ENCODE results near the gene CEP83.
A peak's percentile ranks its signal among the peaks of the same experiment; 100 is the strongest.
"Not testable (repeated sequence)": the region's sequence is repeated elsewhere in the genome, so short reads cannot be mapped to it uniquely, and the experiment has no call there.

Gene CEP83, protein sequence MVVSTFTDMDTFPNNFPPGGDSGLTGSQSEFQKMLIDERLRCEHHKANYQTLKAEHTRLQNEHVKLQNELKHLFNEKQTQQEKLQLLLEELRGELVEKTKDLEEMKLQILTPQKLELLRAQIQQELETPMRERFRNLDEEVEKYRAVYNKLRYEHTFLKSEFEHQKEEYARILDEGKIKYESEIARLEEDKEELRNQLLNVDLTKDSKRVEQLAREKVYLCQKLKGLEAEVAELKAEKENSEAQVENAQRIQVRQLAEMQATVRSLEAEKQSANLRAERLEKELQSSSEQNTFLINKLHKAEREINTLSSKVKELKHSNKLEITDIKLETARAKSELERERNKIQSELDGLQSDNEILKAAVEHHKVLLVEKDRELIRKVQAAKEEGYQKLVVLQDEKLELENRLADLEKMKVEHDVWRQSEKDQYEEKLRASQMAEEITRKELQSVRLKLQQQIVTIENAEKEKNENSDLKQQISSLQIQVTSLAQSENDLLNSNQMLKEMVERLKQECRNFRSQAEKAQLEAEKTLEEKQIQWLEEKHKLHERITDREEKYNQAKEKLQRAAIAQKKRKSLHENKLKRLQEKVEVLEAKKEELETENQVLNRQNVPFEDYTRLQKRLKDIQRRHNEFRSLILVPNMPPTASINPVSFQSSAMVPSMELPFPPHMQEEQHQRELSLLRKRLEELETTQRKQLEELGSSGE

DNA sequence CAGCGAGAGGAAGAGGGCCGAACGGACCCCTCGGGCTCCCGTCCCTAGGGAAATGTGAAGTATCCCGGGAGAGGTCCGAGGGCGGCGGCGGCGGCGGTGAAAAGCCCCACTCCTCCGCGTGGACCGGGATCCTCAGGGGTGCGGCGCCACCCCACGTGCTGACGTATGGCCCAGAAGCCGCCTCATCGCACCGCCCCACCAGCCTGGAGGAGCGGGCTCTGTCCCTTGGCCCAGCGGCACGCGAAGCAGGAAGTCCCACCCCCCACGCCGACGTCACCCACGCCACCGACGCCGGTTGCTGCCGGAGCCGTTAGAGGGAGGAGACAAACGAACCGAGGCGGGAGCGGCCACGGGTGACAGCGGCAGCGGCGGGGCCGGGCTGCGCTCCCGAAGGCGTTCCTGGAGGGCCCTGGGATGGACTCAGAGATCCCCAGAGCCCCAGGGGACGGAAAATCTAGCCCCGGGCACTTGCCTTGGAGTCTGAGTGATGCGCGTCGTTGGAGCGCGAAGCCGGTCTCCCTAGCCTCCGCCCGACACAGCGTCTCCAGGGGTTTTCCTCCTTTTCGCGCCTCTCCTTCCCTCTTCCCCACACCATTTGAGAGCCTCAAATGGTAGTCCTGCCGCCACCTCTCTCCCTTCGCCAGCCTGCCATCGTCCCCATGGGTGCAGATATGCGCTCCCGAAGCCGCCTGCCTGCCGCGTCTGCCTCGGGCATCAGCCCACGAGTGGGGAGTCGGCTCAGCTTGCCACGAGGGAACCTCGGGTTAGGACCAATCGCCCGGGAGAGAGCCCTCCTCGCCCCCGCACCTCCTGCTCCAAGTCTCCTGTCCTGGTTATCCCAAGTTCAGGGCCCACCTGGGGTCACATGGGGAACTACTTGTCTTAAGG is at the start of gene CEP83:
TSS of gene CEP83 (minus strand) at position 140 of the 888 bp plus-strand sequence. CDS start 47,377 bp downstream, outside the sequence.
- DNase-seq: peak; percentile 84

DNA sequence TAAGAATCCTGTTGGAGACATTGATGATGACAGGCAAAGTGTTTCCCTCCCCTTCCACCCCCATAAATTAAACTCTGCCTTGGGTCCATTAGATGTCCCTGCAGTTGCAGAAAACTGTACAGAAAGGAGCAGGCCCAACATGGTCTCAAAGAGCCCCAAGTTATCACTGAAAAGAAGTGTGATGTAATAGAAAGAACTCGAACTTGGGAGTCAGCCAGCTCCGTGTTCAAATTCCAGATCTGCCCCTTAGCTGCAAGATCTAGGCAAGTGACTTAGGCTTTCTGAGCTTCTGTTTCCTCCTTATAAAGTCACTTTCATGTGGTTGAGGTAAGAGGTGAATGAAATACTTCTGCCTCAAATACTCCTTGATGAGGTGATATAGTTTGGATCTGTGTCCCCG is 49.6 kb upstream of the CEP83 start:
- no peak for DNase-seq

DNA sequence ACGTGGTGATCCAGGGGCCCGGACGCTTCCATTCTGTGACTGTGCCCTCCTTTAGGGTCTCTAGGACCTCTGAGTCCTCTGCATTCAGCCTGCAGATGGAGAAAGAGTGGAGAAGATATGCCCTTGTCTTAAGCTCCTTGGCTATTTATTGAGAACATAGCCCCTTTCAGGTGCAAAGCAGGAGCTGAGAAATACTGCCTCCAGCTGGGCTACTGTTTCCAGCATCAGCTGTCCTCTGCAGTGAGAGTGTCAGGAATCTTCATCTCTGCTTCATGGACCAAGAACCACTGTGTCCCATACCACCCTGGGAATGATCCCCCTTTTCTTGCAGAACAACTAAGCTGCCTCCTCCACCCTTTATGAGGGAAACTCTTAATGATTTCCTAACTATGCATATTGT is 47.8 kb upstream of the CEP83 start:
- DNase-seq: no peak

DNA sequence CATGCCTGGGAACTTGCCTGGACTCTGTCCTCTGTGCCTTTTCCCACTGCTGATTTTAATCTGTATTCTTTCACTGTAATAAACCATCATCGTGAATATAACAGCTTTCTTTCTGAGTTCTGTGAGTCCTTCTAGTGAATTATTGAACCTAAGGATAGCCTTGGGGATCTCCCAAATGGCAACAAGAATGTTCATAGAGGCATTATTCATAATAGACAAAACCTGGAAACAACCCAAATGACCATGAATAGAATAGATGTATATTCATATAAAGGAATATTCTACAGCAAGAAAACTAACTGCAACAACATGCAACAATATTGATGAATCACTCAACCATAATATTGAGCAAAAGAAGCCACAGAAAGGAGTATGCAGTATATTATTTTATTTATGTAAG is 44.7 kb upstream of the CEP83 start:
- no peak for DNase-seq

DNA sequence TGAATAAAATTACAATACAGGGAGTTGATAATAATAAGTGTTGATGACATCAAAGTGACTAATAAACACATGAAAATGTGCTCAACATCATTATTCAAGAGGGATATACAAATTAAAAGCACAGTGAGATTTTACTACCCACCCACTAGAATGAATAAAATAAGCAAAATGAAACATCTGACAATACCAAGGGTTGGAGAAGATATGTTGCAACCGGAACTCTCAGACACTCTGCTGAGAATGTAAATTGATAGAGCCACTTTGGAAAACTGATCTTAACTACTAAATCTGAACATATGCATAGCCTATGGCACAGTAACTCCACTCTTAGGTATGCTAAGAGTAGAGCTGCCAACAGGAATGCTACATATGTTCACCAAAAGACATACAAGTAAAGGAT is 44.0 kb upstream of the CEP83 start:
- no peak for DNase-seq

DNA sequence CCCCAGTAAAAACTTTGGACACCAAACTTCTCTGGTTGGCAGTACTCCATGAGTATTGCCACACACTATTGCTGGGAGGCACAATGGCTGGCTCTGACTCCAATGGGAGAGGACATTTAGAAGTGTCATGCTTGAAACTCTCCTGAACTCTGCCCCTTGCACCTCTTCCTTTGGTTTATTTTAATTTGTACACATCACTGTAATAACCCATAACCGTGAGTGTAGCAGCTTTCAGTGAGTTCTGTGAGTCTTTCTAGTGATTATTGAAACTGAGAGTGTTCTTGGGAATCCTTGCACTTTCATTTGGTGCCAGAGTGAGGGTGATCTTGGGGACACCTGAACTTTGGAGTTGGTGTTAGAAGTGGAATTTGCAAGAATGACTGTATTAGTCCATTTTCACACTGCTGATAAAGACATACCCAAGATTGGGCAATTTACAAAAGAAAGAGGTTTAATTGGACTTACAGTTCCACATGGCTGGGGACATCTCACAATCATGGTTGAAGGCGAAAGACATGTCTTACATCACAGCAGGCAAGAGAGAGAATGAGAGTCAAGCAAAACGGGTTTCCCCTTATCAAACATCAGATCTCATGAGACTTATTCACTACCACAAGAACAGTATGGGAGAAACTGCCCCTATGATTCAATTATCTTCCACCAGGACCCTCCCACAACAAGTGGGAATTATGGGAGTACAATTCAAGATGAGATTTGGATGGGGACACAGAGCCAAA is 41.3 kb upstream of the CEP83 start:
- no peak for DNase-seq

DNA sequence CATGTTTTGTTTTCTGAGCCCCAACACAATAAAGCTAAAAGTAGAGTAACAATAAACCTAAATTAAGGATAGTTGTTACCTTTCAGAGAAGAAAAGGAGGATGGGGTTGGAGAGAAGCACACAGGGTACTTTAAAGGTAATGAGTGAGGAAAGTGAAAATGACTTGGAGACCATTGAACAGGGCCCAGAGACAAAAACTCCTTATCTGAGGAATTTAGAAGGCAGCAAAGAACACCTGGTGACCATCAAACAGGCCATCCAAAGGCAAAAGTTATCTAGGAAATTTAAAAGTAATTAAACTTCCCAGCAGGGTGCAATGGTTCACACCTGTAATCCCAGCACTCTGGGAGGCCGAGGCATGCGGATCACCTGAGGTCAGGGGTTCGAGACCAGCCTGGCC is 39.0 kb upstream of the CEP83 start:
- no peak for DNase-seq

DNA sequence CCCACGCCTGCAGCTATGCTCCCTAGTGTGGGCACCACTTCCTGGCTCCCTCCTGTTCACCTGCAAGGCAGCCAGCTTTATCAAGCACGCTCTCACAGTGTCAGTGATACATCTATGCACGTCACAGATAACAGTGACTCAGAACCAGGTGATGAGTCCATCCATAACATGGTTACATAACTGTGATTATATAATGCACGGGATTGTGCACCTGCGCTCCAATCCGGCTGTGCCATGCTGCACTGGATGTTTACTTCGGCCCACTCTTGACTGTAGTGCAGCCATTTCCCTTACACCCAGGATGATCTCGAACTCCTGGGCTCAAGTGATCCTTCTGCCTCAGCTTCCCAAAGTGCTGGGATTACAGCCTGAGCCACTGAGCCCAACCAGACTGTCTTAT is 38.4 kb upstream of the CEP83 start:
- no peak for DNase-seq

DNA sequence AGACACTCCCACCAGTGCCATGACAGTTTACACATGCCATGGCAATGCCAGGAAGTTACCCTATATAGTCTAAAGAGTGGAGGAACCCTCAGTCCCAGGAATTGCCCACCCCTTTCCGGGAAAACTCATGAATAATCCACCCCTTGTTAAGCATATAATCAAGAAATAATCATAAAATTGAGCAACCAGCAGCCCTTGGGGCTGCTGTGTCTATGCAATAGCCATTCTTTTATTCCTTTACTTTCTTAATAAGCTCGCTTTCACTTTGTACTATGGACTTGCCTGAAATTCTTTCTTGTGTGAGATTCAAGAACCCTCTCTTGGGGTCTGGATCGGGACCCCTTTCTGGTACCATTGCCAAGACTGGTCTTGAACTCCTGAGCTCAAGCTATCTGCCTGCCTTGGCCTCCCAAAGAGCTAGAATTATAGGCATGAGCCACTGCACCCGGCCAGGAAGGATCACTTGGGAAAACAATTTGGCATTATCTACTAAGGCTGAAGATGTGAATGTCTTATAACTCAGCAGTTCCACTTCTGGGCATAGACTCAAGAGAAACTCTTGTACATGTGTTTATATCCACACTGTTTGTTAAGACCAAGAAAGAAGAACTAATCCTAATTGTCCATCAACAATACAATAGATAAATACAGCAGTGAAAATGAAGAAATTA is 35.9 kb upstream of the CEP83 start:
- DNase-seq: no peak

DNA sequence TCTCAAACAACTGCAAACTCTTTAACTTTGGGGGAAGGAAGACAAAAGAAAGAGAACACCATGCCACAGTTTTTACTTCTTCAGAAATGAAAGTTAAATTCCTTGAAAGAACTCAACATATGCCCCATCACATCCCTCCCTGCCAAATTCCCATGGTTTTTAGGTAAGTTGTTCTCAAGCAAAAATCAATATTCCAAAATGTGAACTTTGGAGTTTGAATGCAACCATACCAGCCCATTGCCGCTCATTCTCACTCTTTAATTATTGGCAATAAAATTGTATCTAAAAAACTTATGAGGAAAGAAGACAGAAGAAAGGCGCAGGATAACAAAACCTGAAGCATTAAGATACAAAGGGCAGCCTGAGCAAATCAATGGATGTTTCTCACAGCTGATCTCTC is 31.8 kb upstream of the CEP83 start:
- DNase-seq: no peak

DNA sequence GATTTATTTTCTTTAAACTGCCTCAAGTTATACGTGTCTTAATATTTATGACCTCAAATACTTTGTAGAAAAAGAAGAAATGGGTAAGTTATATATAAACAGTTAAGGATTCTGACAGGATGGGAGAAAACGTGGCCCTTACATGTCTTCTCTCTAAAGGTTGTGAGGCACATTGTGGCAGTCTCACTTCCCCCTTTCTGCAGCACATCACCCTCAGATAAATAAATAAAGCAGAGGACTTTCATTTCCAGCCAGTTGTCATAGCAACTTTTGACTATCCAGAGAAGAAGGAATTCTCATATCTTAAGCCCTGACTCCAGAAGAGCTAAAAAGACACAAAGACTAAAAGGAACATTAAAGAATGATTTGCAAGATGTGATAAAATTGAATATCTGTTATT is 28.8 kb upstream of the CEP83 start:
- no peak for DNase-seq

DNA sequence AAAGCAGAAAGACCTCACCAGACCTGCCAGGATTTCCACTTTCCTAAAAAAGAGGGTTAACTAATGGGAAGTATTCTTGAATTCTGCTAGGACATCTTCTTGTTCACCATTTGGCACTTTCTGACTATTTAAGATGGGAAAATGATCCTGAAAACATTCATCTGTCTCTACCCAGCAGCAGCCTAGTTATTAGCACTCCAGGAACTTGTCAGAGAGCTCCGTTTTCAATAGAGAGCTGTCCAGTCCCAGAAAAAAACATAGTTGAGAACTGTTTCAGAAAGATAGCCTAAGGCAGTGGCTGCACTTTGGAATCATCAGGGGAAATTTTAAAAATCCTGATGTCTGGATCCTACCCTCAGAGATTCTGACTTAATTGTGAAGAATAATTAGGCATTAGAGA is 22.1 kb upstream of the CEP83 start:
- DNase-seq: no peak

DNA sequence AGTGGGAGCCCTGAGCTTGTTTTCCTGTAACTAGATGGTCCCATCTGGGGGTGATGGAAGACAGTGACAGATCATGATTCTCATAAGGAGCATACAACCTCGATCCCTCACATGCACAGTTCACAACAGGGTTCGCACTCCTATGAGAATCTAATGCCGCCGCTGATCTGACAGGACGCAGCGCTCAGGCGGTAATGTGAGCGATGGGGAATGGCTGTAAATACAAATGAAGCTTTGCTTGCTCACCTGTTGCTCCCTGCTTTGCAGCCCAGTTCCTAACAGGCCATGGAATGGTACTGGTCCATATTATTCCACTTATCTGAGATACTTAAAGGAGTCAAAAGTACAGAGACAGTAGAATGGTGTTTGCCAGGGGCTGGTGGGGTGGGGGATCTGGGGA is 9.9 kb upstream of the CEP83 start:
- DNase-seq: no peak

DNA sequence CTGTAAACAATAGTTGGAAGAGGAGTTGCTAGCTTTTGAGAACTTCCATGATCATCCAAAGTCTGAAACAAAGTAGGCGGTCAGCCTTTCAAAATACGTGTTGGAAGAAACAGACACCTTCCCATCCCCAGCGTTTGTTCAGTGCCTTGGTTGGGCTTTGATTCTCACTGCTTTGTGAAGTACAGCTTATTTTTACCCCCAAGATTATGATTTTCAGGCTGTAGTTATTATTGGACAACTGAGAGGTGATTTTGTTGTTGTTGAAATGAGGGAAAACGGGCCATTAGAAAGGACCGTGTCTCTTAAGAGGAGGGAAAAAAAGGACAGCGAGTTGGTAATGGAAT is 921 bp upstream of the CEP83 start:
- no peak for DNase-seq

DNA sequence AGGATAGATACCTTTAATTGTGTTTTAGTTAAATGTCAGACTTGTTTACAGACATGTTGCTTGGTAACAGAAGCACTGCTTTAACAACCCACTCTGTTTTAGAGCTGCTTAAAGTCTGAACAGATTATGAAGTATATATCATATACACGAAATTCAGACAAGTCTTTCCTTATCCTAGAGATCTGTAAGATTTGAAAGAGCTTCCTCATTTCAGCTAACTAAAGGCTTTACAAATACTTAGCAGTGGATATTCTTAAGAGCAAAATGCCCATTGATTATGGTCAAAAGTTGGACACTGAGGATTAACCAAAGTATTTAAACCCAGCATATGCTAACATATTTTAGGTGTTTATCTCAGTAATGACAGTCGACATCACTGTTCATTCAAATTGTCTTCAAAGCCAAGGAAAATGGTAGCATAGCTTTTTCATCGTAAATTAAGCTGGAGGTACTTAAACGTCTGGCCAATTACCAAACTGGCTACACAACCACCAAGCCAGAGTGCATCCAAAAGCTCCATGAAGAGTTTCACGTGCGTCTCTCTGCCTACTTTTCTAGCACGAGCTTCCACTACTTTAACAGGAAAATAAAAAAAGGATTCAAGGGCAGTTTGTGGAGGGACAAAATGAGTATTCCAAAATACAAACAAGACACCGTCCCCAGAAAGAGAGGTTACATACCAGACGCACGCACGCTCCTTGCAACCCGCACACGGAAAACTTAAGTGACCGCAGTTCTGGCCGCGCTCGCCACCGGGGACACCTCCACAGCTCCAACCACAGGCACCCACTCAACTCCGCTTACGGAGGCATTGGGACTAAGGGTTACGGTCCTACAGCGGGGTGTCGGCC is 565 bp downstream of the CEP83 start:
- DNase-seq: peak; percentile 43

DNA sequence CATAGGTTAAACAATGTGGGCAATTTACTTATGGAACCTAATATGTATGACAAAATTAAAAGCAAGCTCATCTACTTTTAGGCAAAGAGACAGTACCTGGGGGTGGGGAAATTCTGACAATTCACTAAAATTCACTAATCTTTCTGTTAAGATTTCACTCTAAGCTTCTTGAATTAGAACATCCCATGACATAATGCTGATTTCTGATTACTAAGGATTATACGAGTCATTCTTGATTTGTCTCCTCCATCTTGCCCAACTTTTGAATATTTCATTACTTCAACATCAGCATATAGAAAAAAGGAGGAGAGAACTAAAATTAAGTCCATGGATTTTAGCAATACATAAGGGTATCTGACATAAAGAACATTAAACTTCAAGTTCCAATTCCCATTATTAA is 2.4 kb downstream of the CEP83 start:
- DNase-seq: no peak

DNA sequence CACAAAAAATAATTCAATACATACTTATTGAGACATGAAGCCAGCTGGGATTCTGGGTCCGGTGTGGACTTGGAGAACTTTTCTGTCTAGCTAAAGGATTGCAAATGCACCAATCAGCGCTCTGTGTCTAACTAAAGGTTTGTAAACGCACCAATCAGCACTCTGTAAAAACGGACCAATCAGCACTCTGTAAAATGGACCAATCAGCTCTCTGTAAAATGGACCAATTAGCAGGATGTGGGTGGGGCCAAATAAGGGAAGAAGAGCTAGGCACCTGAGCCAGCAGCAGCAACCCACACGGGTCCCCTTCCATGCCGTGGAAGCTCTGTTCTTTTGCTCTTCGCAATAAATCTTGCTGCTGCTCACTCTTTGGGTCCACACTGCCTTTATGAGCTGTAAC is 5.3 kb downstream of the CEP83 start:
- DNase-seq: not testable (repeated sequence)

DNA sequence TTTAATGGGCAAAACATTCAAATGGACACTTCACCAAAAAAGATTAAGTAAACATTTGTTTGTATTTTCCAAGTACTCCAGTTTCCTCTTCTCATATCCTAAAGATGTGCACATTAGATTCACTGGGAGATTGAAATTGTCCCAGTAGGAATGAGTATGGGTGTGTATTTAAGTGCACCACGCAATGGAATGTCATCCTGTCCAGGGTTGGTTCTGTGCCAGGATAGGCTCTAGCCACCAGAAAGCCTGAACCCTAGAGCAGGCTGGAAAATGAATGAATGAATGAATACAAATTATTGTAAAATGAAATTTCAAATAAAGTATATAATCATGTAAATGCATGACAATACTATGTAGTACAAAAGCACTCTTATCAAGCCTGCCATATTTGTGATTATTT is 14.0 kb downstream of the CEP83 start:
- DNase-seq: no peak

DNA sequence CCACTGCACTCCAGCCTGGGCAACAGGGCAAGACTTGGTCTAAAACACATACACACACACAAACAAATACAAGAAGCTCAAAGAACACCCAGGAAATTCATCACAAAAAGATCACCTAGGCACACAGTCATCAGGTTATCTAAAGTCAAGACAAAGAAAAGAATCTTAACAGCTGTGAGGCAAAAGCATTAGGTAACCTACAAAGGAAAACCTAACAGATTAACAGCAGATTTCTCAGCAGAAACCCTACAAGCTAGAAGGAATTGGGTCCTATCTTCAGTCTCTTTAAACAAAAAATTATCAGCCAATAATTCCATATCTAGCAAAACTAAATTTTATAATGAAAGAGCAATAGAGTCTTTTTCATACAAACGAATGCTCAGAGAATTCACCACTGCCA is 22.4 kb downstream of the CEP83 start:
- no peak for DNase-seq

DNA sequence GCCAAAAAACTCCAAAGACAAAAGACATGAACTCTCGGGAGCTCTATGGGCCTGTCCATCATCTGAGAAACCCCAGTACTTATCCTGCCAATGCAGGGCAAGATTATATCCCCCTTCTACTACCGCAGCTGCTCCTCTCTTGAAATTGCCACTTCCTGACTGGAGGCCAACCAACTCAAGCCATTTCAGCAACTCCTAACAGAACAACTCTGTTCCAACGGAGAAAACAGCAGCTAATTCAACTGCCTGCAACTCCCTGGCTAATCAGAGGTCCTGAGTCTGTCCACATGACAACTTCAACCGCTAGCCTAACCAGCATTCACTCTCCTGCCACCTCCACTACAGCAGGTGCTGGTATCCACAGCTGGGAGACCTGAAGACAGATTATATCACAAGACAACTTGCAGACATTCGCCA is 24.1 kb downstream of the CEP83 start:
- DNase-seq: peak; percentile 57

DNA sequence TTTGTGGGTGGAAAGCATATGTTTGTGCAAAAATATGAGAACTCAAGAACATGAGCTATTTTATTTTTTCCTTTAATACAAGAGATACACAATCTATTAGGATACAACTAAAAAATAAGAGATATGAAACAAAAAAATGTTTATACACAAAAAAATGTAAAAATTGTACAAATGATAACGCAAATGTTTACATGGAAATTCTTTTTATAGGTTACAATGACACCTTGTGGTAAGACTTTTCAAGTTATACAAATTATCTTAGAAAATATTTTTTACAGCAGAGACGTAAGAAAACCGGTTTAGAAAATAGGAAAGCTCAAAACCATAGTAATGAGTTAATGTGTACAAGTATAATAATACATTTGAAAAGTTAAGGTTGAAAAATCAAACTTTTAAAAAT is 25.5 kb downstream of the CEP83 start:
- no peak for DNase-seq
